Heart right ventricle (tissue), 16 donors: ENCODE data around the gene ARHGEF4. TPM values are rescaled to one million over a fixed set of nuclear protein-coding genes. Genes with fewer than 3 reads are reported as not detected.

Experiments used
- ATAC-seq, 8 donors: fragments of 200-7000 bp; cut with Tn5 transposase; one replicate each; pipeline ENCODE4 v1.9.1; 2020; ENCODE audit warnings: mild to moderate bottlenecking in 8 of 8, moderate library complexity in 8 of 8, moderate number of reproducible peaks in 1 of 8
- DNase-seq, 2 donors: peaks; one replicate each; pipeline ENCODE4 v3.0.0-alpha.2; 2020
- H3K27ac ChIP-seq, 10 donors: fragments of 200-600 bp; sonication (generic) in 2 of 10; one replicate each; pipeline versions ENCODE4 v1.5.0 to v1.8.0; 2020 to 2022; ENCODE audit warnings: mild to moderate bottlenecking in 3 of 10
- H3K27me3 ChIP-seq, 7 donors: fragments of 200-600 bp; one replicate each; pipeline ENCODE4 v1.8.0; 2021 to 2022; ENCODE audit warnings: mild to moderate bottlenecking in 2 of 7
- H3K36me3 ChIP-seq, 9 donors: fragments of 200-600 bp; sonication (generic) in 1 of 9; one replicate each; pipeline versions ENCODE4 v1.5.0 to v1.8.0; 2020 to 2022; ENCODE audit warnings: mild to moderate bottlenecking in 2 of 9
- H3K4me1 ChIP-seq, 9 donors: fragments of 200-600 bp; sonication (generic) in 1 of 9; one replicate each; pipeline versions ENCODE4 v1.5.0 to v1.8.0; 2020 to 2022; ENCODE audit warnings: mild to moderate bottlenecking in 4 of 9
- H3K4me3 ChIP-seq, 10 donors: fragments of 200-600 bp; sonication (generic) in 2 of 10; one replicate each; pipeline versions ENCODE4 v1.5.0 to v1.8.0; 2020 to 2022; ENCODE audit warnings: mild to moderate bottlenecking in 7 of 10, moderate library complexity in 2 of 10
- H3K9me3 ChIP-seq, 11 donors: fragments of 200-600 bp in 10 of 11; sonication (generic) in 2 of 11; one replicate each; pipeline versions ENCODE4 v1.5.0 to v1.8.0; 2013 to 2022; ENCODE audit warnings: mild to moderate bottlenecking in 2 of 11, control low read depth in 1 of 11, moderate library complexity in 1 of 11
- WGBS, 2 donors: extraction: QIAGEN DNeasy Blood & Tissue Kit; methylation state at CpG; one replicate each; pipeline ENCODE4 v1.1.7; 2013; ENCODE audit warnings: inconsistent platforms in 1 of 2; 5-methylcytosine and 5-hydroxymethylcytosine counted together
- intact Hi-C, 10 donors: fragments of 100-400 bp; cut with DNase I; formaldehyde crosslinking; loops; one replicate each; pipeline versions ENCODE4 v1.11.1 to v1.14.2; 2022
- polyA plus RNA-seq, 2 donors: library from polyadenylated mRNA; stranded (reverse); fragments of 200-250 nt; gene quantifications; one replicate each; pipeline ENCODE4 v1.2.3, GENCODE V29; 2013
- total RNA-seq, 10 donors: library from RNA; stranded (reverse); fragmentation: NEBNext Ultra II Directional in 3 of 10; extraction: Animal tissue kit (Norgen Biotek cat#: 25700) in 3 of 10; gene quantifications; one replicate each; pipeline versions ENCODE4 v1.2.1 to v1.2.4, GENCODE V29; 2021 to 2023
- TF ChIP-seq, protein P1 (sequence below), 9 donors: fragments of 200-600 bp; sonication (generic) in 2 of 9; IDR thresholded peaks; one replicate each; pipeline versions ENCODE4 v1.5.0 to v1.8.0; 2021 to 2022; ENCODE audit warnings: antibody characterized with exemption in 9 of 9, mild to moderate bottlenecking in 5 of 9, moderate library complexity in 1 of 9
- donor health status: Arrhythmogenic right ventricular cardiomyopathy.
- donor health status: ischemic (EF 13 %, LVEDD 7.1; RV severe dilation, severe dysfunction).
- donor health status: healthy with polysubstance abuse.
- donor health status: DM: no; HTN: yes; CAD: no.
- donor health status: DM: no; HTN: no; CAD: no.
- donor health status: ischemic (EF 25% LVEDD 6.9; RV normal size, moderate dysfunction).
- donor health status: ischemic (EF 25% LVEDD 5.7; RV mildly dilated, moderate dysfunction).
- donor health status: healthy.
- donor health status: DM: yes; HTN: yes; CAD: no.
- donor health status: Ischemic cardiomyopathy.
- donor health status: ischemic (EF 35%, LVEDD 5.7; RV mildly dilated, moderate dysfunction).
- donor health status: nonischemic (EF 11% LVEDD 7.7; RV severe dilation, severe dysfunction).
- donor health status: DM: yes; HTN: yes; CAD: no.
- donor health status: PGD.
- donor health status: ischemic (EF 29% LVEDD 5.4; RV normal size, mild dysfunction).
- donor health status: nonischemic (EF 23%, LVEDD 6.1; RV moderate dilation, normal function).

Gene ARHGEF4
- total and polyA plus RNA-seq, 12 donors: 0.67 to 6.5 (median 3.4) TPM

DNA sequence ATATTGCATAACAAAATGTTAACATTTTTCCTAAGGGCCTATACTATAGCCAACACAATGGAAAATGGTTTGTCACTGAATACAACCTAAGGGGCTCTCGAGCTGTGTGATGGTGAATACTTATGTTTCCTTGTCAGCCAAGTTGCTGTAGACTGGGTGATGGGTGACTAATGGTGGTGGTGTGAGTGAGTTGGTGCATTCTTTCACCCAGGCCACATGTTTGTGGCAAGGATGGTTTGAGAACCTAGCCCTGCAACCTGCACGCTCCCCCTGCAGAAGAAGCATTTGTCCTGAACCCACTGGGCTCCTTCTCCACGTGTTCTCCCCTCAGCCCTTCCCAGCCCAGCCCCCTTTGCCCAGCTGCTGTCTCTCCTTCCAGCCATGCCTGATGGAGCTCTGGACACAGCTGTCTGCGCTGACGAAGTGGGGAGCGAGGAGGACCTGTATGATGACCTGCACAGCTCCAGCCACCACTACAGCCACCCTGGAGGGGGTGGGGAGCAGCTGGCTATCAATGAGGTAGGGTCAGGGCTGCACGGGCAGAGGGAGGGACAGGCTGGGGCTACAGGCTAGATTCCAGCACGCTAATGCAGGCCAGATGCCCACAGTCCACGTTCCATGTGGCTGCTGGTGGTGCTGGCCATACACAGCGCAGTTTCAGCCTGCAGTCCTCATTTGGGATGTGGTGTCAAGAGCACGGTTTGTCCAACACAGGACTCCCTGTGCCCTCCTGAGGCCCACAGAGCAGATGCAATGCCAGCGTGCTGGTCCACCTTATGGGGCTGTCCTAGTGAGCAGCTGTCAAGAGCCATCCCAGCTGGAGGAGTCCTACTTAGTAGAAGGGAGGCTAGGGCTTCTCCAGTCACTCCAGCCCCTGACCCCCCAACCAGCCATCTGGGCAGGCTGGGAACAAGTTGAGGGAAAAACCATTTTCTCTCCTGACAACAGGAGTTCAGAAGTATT, 191.1 kb downstream of the ARHGEF4 start:
- Histone ChIP-seq H3K27me3 (peaks cover 0 to 13% (median 9%) of the 10 kb centered on the region in 7 donors), H3K27ac (no peak overlapping the region), H3K9me3 (peaks cover 0 to 4% (median 0%) of the 10 kb centered on the region in 11 donors), H3K36me3 (no peaks in the 10 kb centered on the region), H3K4me3 (no peak overlapping the region), H3K4me1 (no peaks in the 10 kb centered on the region)
- ATAC-seq: no peak
- TF ChIP-seq, protein P1, sequence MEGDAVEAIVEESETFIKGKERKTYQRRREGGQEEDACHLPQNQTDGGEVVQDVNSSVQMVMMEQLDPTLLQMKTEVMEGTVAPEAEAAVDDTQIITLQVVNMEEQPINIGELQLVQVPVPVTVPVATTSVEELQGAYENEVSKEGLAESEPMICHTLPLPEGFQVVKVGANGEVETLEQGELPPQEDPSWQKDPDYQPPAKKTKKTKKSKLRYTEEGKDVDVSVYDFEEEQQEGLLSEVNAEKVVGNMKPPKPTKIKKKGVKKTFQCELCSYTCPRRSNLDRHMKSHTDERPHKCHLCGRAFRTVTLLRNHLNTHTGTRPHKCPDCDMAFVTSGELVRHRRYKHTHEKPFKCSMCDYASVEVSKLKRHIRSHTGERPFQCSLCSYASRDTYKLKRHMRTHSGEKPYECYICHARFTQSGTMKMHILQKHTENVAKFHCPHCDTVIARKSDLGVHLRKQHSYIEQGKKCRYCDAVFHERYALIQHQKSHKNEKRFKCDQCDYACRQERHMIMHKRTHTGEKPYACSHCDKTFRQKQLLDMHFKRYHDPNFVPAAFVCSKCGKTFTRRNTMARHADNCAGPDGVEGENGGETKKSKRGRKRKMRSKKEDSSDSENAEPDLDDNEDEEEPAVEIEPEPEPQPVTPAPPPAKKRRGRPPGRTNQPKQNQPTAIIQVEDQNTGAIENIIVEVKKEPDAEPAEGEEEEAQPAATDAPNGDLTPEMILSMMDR (IDR thresholded peaks at IDR 0.05): no peak
- WGBS, 2 donors: 85 to 87% methylated on average over 12 of the region's 12 CpGs
- intact Hi-C loops: loop anchor here in 1 of 10 donors (5.0 kb wide), 1 partner anchor 144 kb away; no protein-coding TSS in a partner anchor
- DNase-seq: no peak

DNA sequence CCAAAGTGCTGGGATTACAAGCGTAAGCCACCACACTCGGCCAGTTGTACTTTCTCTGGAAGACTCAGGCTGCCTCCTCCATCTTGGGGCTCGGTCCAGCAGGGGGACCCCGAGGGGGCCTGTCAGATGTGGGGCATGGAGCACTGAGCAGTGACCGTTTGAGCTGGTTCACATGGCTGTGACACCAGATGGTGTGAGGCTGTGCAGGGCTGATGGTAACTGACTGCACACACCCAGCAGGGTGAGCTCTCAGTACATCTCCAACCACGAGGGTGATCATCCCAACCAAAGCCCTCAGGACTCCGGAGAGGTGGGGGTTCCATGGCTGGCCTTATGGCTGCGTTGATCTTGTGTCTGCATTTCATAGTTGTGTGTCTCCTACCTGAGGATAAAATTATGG, 193.1 kb downstream of the ARHGEF4 start:
- ATAC-seq: no peak
- WGBS, 2 donors: 67 to 75% methylated on average over 8 of the region's 8 CpGs
- intact Hi-C loops: loop anchor here in 1 of 10 donors (5.0 kb wide), 1 partner anchor 142 kb away; no protein-coding TSS in a partner anchor

DNA sequence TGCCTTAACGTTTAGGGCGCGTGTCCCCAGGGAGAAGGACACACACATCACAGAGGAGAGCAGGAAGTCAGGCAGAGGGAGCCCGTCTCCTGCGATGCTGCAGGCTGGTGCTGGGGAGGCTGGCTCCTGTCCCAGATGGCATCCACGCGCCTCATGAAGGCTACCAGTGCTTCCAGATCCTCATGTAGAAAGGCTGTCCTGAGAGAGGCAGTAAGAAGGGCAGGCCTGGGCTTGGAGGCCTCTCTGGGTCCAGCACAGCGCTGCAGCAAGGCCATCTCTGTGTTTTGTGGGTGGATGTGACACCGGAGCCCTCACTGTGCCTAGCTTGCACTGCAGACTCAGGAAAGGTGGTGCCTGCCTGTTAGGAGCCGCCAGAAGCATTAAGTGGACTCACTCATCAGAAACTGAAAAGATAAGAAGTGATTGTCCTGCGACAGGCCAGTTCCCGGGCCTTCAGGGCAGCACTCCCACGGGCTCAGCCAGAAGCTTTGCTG, 193.8 kb downstream of the ARHGEF4 start:
- Histone ChIP-seq H3K36me3 (no peaks in the 10 kb centered on the region), H3K27me3 (peaks cover 0 to 22% (median 14%) of the 10 kb centered on the region in 7 donors), H3K4me3 (no peak overlapping the region), H3K4me1 (no peaks in the 10 kb centered on the region), H3K9me3 (peaks cover 0 to 4% (median 0%) of the 10 kb centered on the region in 11 donors), H3K27ac (no peak overlapping the region)
- ATAC-seq: peak in 7 of 8 donors; percentile 28 to 80 (median 42)
- no peak for DNase-seq
- TF ChIP-seq, protein P1 (IDR thresholded peaks at IDR 0.05): no peak
- intact Hi-C loops: no loop called here
- WGBS, 2 donors: 34 to 40% methylated on average over 13 of the region's 13 CpGs

More for the DNA sequence above, 193.1 kb downstream of the ARHGEF4 start:
- Histone ChIP-seq H3K9me3 (peaks cover 0 to 4% (median 0%) of the 10 kb centered on the region in 11 donors), H3K36me3 (no peaks in the 10 kb centered on the region), H3K27ac (no peak overlapping the region), H3K4me3 (no peak overlapping the region), H3K27me3 (peaks cover 0 to 17% (median 12%) of the 10 kb centered on the region in 7 donors), H3K4me1 (no peaks in the 10 kb centered on the region)
- DNase-seq: no peak
- TF ChIP-seq, protein P1 (IDR thresholded peaks at IDR 0.05): no peak

DNA sequence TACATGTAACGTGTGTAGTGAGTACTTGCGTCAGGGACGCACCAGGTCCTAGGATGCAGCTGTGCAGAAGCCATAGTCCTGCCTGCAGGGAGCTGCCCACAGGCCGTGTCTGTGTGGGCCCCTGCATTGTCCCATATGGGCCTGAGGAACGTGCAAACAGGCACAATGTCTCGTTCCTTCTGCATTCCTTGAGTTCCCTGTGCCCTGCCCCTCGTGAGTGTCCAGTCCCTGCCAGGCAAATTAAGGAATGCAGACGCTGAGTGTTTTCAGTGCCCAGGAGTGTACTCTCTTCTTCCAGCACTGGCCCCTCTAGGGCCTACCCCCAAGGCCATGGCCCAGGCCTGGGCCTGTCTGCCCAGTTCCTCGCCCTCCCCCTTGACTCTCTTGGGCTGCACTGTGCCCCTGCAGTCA, 194.7 kb downstream of the ARHGEF4 start:
- no peak for DNase-seq

More for the DNA sequence above, 194.7 kb downstream of the ARHGEF4 start:
- H3K4me1 ChIP-seq: no peaks in the 10 kb centered on the region
- WGBS, 2 donors: 80 to 84% methylated on average over 9 of the region's 9 CpGs
- ATAC-seq: no peak
- H3K27ac ChIP-seq: no peak overlapping the region
- intact Hi-C loops: no loop called here
- no peak overlapping the region for H3K4me3 ChIP-seq
- peaks cover 0 to 4% (median 0%) of the 10 kb centered on the region in 11 donors for H3K9me3 ChIP-seq
- H3K27me3 ChIP-seq: peaks cover 0 to 31% (median 23%) of the 10 kb centered on the region in 7 donors
- H3K36me3 ChIP-seq: no peaks in the 10 kb centered on the region
- TF ChIP-seq, protein P1 (IDR thresholded peaks at IDR 0.05): no peak
